NCI-H146 (cell line): ENCODE measurements around the gene SEMA5A.
"Not testable (repeated sequence)": the region's sequence is repeated elsewhere in the genome, so short reads cannot be mapped to it uniquely, and the experiment has no call there.

Experiments
- DNase-seq: peaks from one replicate; lab custom pipeline; 2025; lab: John Stamatoyannopoulos, UW

The SEMA5A gene

DNA sequence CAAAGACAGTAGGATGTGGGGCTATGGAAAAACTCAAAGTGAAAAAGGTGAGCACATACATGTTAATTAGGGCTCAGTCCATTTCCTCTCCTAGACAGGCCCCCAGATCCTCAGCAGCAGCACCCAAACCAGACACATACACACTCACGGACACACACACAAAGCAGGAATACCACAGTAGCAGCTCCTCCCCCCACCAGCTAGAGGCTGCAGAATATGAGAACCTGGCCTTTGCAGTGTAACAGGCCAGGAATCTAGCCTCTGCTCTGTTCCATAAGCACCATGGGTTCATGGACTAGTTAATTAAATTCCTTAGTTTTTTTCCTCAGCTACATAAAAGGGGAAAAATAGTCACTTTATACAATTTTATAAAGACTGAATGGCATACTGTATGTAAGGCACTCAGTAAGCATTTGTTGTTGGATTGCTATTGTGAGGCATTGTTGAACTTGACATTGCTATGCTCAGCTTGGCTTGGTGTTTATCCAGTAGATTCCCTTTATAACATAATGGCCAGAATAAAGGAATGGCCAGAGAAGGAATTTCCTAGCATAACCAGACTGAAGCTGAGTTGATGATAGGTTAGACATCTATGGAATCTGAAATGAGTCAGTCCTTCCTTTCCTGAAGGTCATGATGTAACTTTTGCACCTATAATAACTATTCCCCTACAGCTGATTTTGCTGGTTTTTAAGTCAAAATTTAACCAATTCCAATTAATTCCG is 186.8 kb downstream of the SEMA5A start:
- no peak for DNase-seq

DNA sequence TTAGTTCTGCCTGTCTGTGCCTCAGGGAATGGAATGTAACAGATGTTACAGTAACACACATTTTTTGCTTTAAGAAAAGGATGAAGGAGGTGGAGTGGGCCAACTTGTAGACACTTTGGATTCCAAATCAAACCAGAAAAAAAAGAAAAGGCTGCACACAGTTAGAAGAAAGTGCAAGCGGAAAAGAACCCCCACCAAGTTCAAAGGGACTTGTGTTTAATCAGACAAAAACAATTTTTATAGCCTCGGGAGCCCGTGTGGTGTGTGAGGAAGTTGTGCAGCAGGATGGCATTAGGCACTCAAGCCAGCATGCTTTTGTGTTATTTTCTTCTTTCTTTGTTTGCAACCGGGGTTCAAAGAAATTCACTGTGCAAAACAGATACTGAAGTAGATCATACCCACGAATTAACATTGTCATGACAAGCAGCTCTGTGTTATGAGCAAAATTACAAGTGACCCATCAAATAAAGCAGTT is 189.5 kb downstream of the SEMA5A start:
- DNase-seq = no peak

DNA sequence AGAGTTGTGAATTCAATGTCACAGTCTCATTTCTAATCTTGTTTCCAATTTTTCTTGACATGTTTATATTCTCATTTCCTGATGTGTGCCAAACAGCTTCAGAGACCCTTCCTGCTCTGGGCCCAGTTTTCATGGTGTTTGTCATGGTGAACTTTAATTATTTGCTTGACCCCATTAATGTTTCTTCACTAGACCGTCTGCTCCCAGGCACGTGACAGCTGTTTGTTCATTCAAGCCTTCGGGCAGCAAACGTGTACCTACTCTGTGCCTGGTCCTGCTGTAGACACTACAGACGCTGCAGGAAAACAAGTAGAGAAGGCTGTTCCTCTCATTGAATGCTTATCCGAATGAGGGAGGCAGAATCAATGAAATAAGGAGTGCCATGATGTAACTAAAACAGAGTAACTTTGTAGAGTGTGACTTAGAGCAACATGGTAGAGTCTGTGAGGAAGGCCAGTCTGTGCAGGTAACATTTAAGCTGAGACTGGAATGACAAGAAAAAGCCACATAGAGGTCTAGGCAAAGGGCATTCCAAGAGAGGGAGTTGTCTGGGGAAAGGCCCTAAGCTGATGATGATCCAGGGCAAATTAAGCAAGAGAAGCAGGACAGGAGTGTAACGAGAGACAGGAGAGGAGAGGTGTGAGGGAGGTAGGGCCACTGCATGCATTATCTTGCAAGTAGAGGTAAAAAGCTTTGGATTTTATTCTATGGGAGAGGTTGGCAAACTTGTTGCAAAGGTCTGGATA is 191.4 kb downstream of the SEMA5A start:
- DNase-seq = no peak

DNA sequence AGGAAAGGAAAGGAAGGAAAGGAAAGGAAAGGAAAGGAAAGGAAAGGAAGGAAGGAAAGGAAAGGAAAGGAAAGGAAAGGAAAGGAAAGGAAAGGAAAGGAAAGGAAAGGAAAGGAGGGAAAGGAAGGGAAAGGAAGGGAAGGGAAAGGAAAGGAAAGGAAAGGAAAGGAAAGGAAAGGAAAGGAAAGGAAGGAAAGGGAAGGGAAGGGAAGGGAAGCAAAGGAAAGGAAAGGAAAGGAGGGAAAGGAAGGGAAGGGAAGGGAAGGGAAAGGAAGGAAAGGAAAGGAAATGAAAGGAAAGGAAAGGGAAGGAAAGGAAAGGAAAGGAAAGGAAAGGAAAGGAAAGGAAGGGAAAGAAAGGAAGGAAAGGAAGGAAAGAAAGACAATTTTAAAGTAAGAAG is 192.8 kb downstream of the SEMA5A start:
- DNase-seq = not testable (repeated sequence)

DNA sequence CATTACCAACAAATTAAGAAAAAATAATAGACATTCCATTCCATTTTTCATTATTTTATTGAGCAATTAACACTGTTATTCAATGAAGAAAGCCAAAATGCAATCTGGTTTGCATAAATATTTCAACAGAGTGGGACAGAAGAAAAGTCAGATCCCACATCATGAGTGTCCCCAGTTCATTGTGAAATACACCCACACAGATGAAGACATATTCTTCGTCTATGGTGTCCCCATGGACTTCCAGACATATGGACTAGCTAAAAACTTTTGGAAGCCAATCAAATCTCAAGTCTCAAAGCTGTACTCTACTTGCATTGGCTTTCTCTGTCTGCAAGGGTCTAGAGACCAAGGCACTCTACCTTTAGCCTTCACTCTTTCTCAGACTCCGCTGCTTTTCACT is 194.3 kb downstream of the SEMA5A start:
- DNase-seq = no peak

DNA sequence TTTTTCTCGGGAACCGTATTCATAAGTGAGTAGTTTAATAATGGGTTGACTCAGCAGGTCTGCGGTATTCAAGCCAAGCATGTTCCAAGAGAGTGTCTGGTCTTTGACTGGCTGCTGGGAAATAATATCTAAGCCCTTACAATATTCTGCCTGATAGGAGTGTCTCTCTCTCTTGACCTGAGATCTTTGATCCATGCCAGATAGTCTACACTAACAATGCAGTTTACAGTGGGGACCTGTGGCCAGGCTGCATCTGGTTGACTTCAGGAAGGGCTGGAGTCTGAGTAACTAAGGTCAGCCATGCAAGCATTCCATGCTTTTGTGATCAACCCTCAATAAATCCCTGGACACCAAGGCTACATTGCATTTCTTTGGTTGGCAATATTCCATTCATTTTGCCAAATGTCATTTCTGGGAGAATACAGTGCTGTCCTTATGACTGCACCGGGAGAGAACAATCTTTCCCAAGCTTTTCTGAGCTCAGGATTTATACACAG is 195.5 kb downstream of the SEMA5A start:
- DNase-seq = no peak

DNA sequence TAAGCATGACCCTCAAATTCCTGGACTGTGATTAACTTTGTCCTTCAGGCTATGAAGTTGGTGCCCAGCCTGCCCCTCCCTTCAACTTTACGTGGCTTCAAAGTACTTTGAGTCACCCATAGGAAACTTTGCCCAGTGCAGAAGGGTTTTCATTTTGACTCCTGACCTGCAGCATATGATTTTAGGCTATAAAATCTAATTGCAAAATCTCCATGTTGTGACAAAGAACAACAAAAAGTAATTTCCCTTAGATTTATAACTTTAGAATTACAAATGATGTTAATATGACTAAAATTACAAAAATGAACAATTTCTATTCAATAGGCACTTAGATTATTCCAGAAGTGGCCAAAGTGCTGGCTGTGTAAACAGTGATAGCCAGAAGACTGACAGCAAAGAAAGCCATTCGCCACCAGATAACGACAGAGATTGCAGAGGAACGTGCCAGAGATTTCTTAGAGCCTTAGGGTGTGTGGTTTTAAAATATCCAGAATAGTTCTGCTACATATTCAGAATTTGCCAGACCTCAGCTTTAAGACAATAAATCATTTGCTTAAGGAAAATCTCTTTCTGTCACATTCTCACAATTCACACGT is 197.4 kb downstream of the SEMA5A start:
- DNase-seq = no peak

DNA sequence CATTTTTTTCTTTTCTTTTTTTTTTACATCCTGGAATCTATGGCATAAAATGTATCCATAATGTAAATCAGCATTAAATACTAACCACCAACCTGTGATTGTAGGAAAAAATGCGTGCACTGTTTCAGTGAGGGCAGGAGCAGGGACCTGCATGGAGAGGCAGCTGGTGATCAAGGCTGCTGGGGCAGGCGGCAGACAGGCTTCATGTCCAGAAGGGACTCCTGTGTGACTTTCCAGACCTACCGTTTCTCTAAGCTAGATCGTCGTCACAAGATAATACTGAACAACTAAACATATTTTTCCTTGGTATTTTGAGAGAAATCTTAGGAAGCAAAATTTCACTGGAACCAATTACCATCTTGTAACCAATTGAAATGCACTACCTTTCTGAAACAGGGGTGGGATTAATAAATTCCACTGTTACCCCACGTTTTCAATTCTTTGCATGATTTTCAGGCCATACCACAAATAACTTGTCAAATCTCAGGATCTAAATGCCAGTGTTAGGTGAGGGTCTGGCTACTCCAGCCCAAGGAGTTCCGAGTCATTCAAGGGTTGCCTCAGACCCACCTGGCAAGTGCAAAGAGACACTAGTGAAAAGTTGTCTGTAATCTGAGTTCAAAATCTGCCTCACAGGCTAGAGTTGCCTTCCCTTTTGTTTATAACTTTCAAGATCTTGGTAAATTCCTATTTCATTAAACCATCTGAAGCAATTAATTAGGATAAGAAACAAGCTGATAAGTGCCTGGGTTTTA is 198.2 kb downstream of the SEMA5A start:
- DNase-seq = no peak

DNA sequence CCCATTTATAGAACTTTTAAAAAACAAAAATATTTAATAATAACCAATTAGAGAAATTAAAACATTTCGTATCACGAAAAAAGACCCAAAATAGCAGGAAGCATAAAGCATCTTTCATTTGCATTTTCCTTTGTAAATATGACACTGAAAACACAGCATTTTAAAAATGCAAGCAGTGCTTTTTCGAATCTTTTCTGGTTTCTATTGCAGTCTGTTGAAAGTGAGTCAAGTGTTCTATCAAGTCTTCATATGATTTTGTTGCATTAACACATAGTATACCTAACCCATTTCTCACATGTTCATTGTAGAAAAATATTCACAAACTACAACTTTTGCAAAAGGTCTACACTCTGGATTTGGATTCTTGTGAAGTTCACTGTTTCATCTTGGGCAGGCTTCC is 198.8 kb downstream of the SEMA5A start:
- DNase-seq = no peak

DNA sequence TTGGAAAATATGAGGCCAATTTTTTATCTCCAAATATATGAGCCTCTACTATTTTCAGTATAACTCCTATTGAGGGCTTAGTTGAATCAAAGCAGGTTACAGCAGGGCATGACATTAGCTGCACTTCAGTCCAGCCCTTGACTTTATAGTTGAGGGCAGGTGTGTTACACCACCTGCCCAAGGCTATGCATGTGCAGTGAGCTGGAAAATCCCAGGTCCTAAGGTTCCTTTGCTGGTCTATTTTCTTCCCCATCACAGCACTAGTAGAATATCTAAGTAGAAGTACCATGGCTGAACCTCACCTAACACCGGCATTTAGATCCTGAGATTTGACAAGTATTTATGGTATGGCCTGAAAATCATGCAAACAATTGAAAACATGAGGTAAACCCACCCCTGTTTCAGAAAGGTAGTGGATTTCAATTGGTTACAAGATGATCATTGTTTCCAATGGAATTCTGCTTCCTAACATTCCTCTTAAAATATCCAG is 201.1 kb downstream of the SEMA5A start:
- no peak for DNase-seq

DNA sequence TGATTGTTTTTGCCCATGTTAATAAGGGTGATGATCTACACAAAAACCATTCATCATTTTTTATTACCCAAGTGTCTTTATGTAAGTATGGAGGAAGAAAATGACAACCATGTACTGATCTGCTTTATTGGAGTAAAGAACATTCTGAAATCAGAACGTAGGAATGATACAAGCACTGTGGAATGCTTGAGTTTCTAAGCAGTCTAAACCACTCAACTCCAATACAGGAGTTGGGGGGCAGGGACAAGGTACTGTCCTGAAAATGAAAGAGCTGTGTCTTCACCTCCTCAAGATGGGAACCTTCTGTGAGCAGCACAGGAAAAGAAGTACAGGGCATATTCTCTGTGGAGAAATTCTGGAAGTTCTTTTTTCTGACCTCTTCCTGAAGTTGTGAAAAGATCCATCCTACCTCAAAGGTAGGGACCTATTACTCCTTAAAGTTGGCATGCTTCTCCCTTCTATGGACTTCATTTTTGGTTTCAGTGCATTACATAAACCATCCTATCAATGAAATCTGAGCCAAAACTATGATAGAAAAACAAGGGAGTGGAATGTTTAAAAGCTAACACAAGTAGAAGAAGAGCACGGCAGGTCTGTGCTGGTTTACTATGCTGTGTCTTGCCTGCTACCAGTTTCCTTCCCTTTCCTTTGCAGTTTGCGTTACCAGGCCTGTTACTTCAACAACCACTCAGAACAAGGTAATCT is 202.6 kb downstream of the SEMA5A start:
- no peak for DNase-seq

DNA sequence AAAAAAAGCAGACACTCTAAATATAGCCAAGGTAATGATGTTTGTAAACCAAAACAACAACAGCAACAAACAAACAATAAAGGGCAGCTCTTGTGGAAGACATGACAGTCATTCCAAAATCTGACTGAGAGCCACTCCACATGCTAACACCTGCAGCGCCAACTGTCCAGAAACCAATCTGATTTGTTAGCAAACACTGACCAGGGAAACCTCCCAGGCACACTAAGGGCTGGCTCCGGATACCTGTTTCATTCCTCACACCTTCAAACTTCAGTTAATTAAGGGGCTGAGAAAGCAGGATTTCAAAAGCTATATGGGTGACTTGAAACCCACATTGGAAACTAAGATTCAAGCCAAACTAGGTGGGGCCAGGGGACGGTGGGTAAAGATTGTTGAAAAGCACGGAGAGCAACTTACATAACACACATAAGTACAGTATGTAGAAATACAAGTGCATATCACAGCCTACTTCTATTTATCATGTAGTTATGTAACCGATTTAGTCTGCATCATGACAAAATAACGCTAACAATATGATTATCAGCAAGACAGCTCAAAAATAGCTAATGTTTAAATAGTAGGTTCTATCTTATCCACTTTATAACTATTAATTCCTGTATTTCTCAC is 203.6 kb downstream of the SEMA5A start:
- DNase-seq = no peak

DNA sequence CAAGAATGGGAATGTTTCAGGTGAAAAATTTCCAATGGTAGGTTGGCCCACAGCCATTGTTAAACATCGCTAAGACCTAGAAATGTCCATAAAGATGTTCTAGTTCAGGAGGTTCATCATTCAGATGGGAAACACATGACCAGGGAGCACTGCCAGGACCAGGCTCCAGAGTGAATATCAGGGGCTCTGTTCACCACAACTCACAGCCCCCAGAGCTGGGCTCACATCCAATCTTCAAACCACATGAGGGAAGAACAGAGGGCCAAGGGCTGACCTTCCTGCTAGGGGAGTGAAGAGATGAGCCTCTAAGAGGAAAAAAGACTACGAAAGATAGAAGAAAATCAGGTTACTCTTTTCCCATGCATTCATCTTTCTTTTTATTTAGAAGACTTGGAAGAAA is 205.8 kb downstream of the SEMA5A start:
- DNase-seq = no peak

DNA sequence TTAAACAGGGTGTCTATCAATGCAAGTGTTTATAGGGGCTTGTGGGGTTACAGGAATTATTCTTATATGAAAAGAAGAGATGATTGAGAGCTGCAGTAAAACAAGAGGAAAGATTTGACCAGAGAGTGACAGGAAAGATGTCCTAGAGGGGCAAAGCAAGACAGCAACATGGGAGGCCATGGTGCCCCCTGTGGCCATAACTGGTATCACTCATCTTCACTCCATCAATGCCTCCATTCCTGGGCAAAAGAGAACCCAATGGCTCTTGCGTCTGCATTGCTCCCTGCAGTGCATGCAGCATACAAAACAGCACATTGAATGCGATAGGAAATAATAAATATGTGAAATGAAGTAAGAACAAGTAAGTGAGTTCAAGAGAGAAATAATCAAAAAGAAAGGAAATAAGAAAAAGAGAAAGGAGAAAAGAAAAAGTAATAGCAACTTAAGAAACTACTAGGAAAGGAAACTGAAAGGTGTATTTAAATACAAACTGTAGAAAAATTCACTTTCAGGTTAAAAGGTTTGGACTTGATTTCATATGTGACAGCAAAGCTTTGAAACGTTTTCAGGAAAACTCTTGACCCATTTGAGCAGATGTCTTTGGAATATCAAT is 206.6 kb downstream of the SEMA5A start:
- no peak for DNase-seq

DNA sequence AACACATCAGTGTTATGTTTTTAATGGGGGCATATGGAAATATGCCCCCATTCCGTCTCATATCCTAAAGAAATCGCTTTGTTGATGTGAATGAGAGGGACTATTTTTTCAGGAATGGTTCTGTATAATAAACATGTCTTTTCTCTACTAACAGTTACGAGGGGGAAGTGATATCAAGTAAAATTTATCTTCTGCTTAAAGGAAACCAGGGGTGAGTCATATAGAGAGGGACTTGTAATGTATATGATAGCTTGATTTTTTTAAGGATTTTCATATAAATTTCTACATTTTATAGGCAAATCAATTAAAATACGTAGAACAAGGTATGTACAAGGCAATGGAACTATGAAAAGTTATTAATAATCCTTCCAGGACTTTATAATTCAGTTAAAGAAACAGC is 207.1 kb downstream of the SEMA5A start:
- no peak for DNase-seq

DNA sequence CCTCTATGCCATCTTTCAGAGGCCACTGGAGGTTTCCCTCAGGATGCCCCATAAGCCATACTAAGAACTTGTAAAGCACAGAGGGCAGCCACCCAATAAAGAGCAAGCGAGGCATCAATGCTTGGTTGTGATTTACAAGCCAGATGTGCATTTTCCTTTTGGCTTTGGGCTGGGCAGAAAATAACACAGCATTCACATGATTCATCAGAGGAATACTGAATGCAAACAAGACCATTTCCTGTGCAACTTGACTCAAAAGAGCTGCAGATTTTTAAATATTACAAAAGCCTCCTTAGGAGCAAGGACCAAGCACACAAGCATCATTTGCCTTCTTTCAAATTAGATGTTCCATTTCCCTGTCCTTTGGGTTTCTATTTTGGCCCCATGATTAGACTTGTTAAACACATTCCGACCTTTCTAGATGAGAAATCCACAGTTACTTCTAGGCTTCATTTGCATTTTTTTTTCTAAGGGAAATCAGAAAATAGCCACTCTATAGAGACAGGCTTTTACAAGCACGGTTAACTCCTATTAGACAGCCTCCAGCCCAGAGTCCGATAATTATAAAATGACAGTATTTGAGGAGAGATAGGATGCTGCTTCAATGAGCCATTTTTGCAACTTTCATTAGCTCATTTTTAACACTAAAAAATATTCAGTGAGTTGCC is 207.8 kb downstream of the SEMA5A start:
- no peak for DNase-seq

DNA sequence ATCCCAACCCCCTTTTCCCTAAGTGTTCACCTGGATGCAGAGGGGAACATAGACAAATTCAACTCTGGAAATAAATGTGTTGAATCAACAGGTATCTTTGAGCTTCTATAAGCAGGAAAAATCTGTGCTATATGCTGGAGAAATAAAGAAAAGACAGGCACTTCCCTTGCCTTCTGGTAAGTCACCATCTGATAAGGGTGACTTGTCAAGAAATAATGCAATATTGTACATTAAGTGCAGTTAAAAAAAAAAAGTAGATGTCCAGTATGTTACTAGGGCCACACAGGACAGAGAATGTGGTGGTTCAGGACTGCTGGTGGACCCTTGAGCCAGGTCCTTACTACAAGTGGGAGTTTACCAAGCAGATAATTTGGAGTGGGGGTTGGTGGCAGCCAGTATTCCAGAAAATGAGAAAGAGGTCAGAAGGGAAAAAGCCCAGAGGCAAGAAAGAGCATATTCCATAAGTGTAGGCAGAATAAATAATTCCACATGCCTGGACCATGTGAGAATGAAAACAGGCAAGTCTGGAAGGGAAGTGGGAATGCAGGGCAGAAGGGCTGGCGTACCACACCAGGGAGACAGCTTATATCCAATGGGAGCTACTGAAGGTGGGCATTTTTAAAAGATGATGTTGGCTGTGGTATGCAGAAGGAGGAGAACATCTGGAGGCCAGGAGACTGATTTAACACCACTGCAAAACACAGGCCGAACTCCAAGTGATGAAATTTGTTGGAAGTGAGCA is 209.9 kb downstream of the SEMA5A start:
- no peak for DNase-seq

DNA sequence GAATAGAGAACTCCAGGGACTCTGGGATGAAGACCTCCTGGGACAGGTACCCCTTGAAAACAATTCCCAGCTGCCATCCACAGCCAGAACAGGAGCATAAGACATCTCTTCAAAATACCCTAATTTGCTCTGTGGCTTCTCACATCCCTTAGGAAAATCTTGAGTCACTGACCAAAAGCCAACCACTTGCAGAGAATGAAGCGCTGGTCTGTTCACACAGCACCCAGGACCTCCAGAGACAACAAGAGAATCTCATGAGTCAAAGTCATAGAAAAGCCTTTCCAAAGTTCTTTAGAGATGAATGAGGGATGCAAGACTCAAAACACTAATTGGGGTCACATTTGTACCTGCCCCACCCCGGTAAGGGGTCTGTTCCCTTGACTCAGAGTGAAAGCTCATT is 210.6 kb downstream of the SEMA5A start:
- DNase-seq = no peak

DNA sequence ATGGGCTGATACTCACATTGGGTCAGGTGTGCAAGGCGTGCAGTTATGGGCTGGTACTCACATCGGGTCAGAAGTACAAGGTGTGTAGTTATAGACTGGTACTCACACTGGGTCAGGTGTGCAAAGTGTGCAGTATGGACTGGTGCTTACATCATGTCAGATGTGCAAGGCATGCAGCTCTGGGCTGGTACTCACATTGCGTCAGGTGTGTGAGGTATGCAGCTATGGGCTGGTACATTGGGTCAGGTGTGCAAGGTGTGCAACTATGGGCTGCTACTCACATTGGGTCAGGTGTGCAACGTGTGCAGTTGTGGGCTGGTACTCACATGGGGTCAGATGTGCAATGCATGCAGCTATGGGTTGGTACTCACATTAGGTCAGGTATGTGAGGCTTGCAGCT is 213.8 kb downstream of the SEMA5A start:
- no peak for DNase-seq
